Glutamatergic neuron (in vitro differentiated cells): ENCODE measurements around the gene AGAP3. TPM values are rescaled to one million over a fixed set of nuclear protein-coding genes. Genes with fewer than 3 reads are reported as not detected.
A peak's percentile ranks its signal among the peaks of the same experiment; 100 is the strongest.

Experiments
- DNase-seq: peaks from one replicate; pipeline ENCODE4 v3.0.0; 2022
- H3K27ac Mint-ChIP-seq: one replicate; pipeline ENCODE4 v1.8.0; 2020; ENCODE audit warnings: mild to moderate bottlenecking, mixed read lengths, inconsistent platforms; ENCODE audit not compliant: unreplicated experiment
- H3K27me3 Mint-ChIP-seq: one replicate; pipeline ENCODE4 v1.8.0; 2020; ENCODE audit warnings: mild to moderate bottlenecking, moderate library complexity, mixed read lengths, inconsistent platforms; ENCODE audit not compliant: unreplicated experiment
- H3K36me3 Mint-ChIP-seq: one replicate; pipeline ENCODE4 v1.8.0; 2020; ENCODE audit warnings: mild to moderate bottlenecking, mixed read lengths, inconsistent platforms; ENCODE audit not compliant: unreplicated experiment
- H3K4me1 Mint-ChIP-seq: one replicate; pipeline ENCODE4 v1.8.0; 2020; ENCODE audit warnings: mild to moderate bottlenecking, low read depth, mixed read lengths, inconsistent platforms; ENCODE audit not compliant: unreplicated experiment
- H3K4me3 Mint-ChIP-seq: one replicate; pipeline ENCODE4 v1.8.0; 2020; ENCODE audit warnings: mild to moderate bottlenecking, mixed read lengths, inconsistent platforms; ENCODE audit not compliant: unreplicated experiment
- H3K9me3 Mint-ChIP-seq: one replicate; pipeline ENCODE4 v1.8.0; 2020; ENCODE audit warnings: mild to moderate bottlenecking, moderate library complexity, mixed read lengths, inconsistent platforms; ENCODE audit not compliant: unreplicated experiment
- total RNA-seq: library from RNA; stranded (reverse); fragmentation: NEBNext Ultra II Directional; extraction: Animal tissue kit (Norgen Biotek cat#: 25700); gene quantifications from one replicate; pipeline ENCODE4 v1.2.1, GENCODE V29; 2021; ENCODE audit not compliant: unreplicated experiment
- TF ChIP-seq, protein P1 (sequence below): fragments of 200-600 bp; sonication (generic); IDR thresholded peaks from one replicate; pipeline ENCODE4 v1.5.0; 2021; ENCODE audit not compliant: partially characterized antibody, unreplicated experiment

Gene AGAP3
- total RNA-seq, 1 donor from 2014 or later, result 406 TPM

DNA sequence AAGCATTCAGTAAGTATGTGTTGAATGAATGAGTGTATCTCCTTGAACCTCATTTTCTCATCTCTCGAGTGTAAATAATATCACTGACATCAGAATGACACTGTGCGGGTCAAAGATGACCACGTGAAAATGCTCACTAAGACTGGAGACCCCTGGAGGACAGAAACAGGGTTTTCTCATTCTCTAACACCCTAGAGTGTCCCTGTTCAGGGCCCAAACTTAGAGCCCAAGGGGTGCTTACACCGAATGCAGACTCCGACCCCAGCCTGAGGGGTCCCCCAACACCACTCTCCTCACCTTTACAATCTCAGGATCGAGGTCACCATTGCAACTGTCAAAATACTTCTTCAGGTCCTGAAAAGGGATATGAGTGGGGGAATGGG is 30.0 kb upstream of the AGAP3 start:
- Mint-ChIP-seq H3K27ac (peak overlapping the region; percentile 48), H3K27me3 (peaks cover 18% of the 10 kb centered on the region)

DNA sequence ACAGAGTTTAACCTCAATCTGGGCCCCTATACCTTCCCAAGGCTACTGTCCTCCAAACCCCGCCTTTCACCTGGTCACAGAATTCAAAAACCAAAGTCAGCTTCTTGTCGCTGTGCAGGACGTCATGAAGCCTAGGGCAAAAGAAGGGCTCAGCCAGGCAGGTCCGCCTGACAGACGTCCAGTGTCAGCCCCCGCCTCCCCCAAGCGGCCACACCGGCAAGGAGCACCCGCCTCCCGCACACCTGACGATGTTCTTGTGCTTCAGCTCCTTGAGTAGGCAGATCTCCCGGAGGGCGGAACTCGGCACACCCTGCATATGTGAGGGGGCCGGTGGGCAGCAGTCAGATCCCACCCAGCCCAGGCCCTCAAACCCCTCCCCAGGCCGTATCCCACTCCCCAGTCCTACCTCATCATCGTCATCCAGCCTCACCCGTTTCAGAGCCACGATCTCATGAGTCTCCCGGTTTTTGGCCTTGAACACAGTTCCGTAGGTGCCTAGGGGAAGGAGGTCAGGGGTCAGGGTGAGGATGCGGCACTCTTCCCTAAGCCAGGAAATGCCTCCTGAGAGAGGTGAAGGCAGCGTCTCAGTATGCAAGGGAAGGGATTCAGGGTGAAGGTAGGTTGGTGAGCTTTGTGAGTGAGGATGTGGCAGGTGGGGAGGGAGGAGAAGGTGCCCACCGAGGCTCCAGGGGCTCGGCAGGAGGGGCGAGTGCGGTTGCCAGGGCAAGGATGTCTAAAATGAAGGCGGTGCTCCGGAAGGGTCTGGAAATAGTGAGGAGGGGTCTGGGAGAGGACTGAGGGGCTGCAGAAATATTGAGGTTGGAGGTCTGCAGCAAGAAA is 29.4 kb upstream of the AGAP3 start:
- H3K4me1 Mint-ChIP-seq, result peaks cover 16% of the 10 kb centered on the region
- TF ChIP-seq, protein P1, sequence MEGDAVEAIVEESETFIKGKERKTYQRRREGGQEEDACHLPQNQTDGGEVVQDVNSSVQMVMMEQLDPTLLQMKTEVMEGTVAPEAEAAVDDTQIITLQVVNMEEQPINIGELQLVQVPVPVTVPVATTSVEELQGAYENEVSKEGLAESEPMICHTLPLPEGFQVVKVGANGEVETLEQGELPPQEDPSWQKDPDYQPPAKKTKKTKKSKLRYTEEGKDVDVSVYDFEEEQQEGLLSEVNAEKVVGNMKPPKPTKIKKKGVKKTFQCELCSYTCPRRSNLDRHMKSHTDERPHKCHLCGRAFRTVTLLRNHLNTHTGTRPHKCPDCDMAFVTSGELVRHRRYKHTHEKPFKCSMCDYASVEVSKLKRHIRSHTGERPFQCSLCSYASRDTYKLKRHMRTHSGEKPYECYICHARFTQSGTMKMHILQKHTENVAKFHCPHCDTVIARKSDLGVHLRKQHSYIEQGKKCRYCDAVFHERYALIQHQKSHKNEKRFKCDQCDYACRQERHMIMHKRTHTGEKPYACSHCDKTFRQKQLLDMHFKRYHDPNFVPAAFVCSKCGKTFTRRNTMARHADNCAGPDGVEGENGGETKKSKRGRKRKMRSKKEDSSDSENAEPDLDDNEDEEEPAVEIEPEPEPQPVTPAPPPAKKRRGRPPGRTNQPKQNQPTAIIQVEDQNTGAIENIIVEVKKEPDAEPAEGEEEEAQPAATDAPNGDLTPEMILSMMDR, result no peak
- H3K9me3 Mint-ChIP-seq, result peaks cover 9% of the 10 kb centered on the region
- no peak for DNase-seq
- peak overlapping the region; percentile 99 for H3K4me3 Mint-ChIP-seq
- peaks cover 18% of the 10 kb centered on the region for H3K27me3 Mint-ChIP-seq
- peak overlapping the region; percentile 95 for H3K27ac Mint-ChIP-seq
- peaks cover 5% of the 10 kb centered on the region for H3K36me3 Mint-ChIP-seq

More for the DNA sequence above, 30.0 kb upstream of the AGAP3 start:
- Mint-ChIP-seq H3K9me3 (peaks cover 9% of the 10 kb centered on the region), H3K36me3 (peaks cover 5% of the 10 kb centered on the region), H3K4me1 (peaks cover 13% of the 10 kb centered on the region), H3K4me3 (peak overlapping the region; percentile 99)
- TF ChIP-seq, protein P1, result peak; percentile 20
- DNase-seq, result no peak

DNA sequence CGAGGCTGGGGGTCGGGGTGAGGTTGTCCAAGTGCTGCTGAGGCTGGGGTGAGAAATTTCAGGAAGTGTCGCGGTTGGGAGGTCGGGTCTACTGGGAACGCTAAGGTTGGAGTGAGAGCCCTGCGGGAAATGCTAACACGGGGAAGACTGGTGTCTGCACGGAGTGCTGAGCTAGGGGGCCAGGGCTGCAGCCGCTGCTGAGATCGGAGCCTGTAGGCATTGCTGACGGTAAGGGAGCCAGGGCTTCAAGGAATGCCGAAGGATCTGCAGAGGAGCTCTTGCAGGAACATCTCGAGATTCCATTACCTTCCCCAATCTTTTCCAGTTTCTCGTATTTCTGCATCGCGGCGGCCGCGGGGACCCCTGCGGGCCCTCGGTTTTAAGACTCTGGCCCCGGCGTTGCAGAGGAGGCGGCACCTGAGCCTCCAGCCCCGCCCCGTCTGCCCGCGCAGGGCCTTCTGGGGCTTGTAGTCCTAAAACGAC is 28.7 kb upstream of the AGAP3 start, which contains the start of gene CDK5:
TSS of gene CDK5 (minus strand) at position 392 of the 483 bp plus-strand sequence. CDS start at position 343, 49 bp downstream.
- peak within 1 kb of the TSS; percentile 99 for H3K27ac Mint-ChIP-seq
- H3K27me3 Mint-ChIP-seq, result peaks cover 18% of the 10 kb centered on the region
- no peak for DNase-seq

DNA sequence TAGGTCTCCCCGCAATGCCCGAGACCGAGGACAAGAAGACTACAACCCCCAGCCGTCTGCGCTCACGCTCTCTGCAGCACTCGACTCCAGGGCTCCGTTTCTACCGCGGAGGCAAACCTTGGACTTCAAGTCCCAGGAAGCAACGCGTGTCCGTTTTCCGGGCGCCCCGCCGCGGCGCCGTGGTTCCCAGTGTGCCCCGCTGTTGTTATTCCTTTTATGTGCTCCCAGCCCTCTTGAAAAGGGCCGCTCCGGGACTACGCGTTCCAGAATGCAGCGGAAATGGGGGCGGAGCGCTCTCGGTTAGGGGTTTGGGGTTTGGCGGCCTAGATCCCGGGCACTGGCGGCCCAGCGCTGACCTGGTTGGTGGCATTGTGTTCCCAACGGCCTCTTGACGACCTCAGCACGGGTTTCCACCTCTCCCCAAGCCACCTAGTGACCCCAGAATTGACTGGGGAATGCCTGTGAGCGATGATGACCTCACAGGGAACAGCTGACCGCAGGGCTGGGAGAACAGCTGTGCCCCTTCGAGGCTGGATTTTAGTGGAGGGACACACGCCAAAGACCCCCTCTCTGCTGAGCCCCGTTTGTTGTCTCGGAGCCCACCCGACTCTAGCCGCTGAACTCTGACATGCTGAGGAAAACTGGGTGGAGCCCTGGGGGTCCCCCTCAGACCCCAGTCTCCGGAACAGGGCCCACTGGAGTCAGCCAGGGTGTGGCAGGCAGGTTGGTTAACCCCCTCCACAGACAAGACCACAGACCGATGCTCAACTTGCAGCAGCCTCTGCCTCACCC is 28.1 kb upstream of the AGAP3 start:
- Mint-ChIP-seq H3K27ac (peak overlapping the region; percentile 99), H3K36me3 (no peaks in the 10 kb centered on the region), H3K4me3 (peak overlapping the region; percentile 99), H3K9me3 (peaks cover 9% of the 10 kb centered on the region), H3K27me3 (peaks cover 19% of the 10 kb centered on the region), H3K4me1 (peaks cover 18% of the 10 kb centered on the region)
- TF ChIP-seq, protein P1, result no peak
- DNase-seq, result peak; percentile 97

More for the DNA sequence above, 28.7 kb upstream of the AGAP3 start, which contains the start of gene CDK5:
- TF ChIP-seq, protein P1, result no peak
- H3K36me3 Mint-ChIP-seq, result peaks cover 3% of the 10 kb centered on the region
- peak within 1 kb of the TSS; percentile 99 for H3K4me3 Mint-ChIP-seq
- H3K9me3 Mint-ChIP-seq, result peaks cover 9% of the 10 kb centered on the region
- peaks cover 18% of the 10 kb centered on the region for H3K4me1 Mint-ChIP-seq
